ENCODE data around the gene PPP1R36.

The PPP1R36 gene

DNA sequence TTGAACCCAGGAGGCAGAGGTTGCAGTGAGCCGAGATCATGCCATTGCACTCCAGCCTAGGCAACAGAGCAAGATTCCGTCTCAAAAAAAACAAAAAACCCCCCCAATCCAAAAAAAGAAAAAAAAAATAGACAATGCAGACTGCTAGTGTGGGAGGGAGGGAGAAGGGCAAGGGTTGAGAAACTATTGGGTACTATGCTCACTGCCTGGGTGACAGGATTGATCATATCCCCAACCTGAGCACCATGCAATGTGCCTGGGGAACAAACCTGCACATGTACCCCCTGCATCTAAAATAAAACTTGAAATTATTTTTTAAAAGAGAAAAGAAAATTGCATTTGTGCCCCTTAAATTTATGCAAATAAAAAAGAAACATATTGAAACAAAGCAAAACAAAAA, 88.9 kb downstream of the PPP1R36 start:
- no peak overlapping the region for H3K4me3 ChIP-seq (ENCODE audit: low read depth, low read length)
- TF ChIP-seq, protein P1, sequence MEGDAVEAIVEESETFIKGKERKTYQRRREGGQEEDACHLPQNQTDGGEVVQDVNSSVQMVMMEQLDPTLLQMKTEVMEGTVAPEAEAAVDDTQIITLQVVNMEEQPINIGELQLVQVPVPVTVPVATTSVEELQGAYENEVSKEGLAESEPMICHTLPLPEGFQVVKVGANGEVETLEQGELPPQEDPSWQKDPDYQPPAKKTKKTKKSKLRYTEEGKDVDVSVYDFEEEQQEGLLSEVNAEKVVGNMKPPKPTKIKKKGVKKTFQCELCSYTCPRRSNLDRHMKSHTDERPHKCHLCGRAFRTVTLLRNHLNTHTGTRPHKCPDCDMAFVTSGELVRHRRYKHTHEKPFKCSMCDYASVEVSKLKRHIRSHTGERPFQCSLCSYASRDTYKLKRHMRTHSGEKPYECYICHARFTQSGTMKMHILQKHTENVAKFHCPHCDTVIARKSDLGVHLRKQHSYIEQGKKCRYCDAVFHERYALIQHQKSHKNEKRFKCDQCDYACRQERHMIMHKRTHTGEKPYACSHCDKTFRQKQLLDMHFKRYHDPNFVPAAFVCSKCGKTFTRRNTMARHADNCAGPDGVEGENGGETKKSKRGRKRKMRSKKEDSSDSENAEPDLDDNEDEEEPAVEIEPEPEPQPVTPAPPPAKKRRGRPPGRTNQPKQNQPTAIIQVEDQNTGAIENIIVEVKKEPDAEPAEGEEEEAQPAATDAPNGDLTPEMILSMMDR (IDR thresholded peaks at IDR 0.05; ENCODE audit: borderline replicate concordance, insufficient read depth, low read depth, low read length), result no peak

Measured in GM12875 (cell line).